Hepatocyte (in vitro differentiated cells): ENCODE results near the gene EDAR. TPM values are rescaled to one million over a fixed set of nuclear protein-coding genes. Genes with fewer than 3 reads are reported as not detected.
A peak's percentile ranks its signal among the peaks of the same experiment; 100 is the strongest.

Experiments used
- DNase-seq: peaks from one replicate; pipeline ENCODE4 v3.0.0-alpha.2; 2016; ENCODE audit warnings: low spot score
- H2AFZ ChIP-seq: fragments of 200-600 bp; sonication (generic); 2 replicates; pipeline ENCODE4 v1.6.0; 2016; ENCODE audit warnings: antibody characterized with exemption, mild to moderate bottlenecking
- H3K27ac ChIP-seq: fragments of 200-600 bp; sonication (generic); 2 replicates; pipeline ENCODE4 v1.5.1; 2016; ENCODE audit warnings: mild to moderate bottlenecking
- H3K27me3 ChIP-seq: fragments of 200-600 bp; sonication (generic); 2 replicates; pipeline ENCODE4 v1.6.1; 2016
- H3K36me3 ChIP-seq: fragments of 200-600 bp; sonication (generic); replicated peaks from 2 replicates; pipeline ENCODE4 v1.5.1; 2016; ENCODE audit warnings: low read depth; ENCODE audit not compliant: insufficient read depth
- H3K4me1 ChIP-seq: fragments of 200-600 bp; sonication (generic); 2 replicates; pipeline ENCODE4 v1.5.1; 2016; ENCODE audit warnings: mild to moderate bottlenecking, moderate library complexity; ENCODE audit not compliant: insufficient read depth
- H3K4me2 ChIP-seq: fragments of 200-600 bp; sonication (generic); 2 replicates; pipeline ENCODE4 v1.6.0; 2016
- H3K4me3 ChIP-seq: fragments of 200-600 bp; sonication (generic); 2 replicates; pipeline ENCODE4 v1.5.1; 2016; ENCODE audit warnings: mild to moderate bottlenecking
- H3K79me2 ChIP-seq: fragments of 200-600 bp; sonication (generic); 2 replicates; pipeline ENCODE4 v1.6.0; 2017; ENCODE audit warnings: mild to moderate bottlenecking
- H3K9me2 ChIP-seq: fragments of 200-600 bp; sonication (generic); replicated peaks from 2 replicates; pipeline ENCODE4 v1.6.0; 2017; ENCODE audit warnings: mild to moderate bottlenecking; ENCODE audit not compliant: insufficient read depth
- H3K9me3 ChIP-seq: fragments of 200-600 bp; sonication (generic); 2 replicates; pipeline ENCODE4 v1.5.1; 2016; ENCODE audit warnings: low read depth, mild to moderate bottlenecking
- H4K20me1 ChIP-seq: fragments of 200-600 bp; sonication (generic); 2 replicates; pipeline ENCODE4 v1.6.0; 2016; ENCODE audit warnings: mild to moderate bottlenecking; ENCODE audit not compliant: insufficient read depth, poor library complexity, severe bottlenecking
- EZH2 ChIP-seq: fragments of 200-600 bp; sonication (generic); IDR thresholded peaks from 2 replicates; pipeline ENCODE4 v1.6.1; 2016; ENCODE audit warnings: antibody characterized with exemption, mild to moderate bottlenecking, borderline replicate concordance
- EZH2phosphoT487 ChIP-seq: fragments of 200-600 bp; sonication (generic); IDR thresholded peaks from one replicate; pipeline ENCODE4 v1.6.1; 2018; ENCODE audit warnings: antibody characterized with exemption, mild to moderate bottlenecking, low read depth, moderate library complexity; ENCODE audit not compliant: unreplicated experiment, severe bottlenecking
- WGBS: methylation state at CpG from one replicate; pipeline ENCODE4 v1.1.6; 2016; ENCODE audit warnings: low lambda C conversion rate; ENCODE audit errors: missing lambda C conversion rate; 5-methylcytosine and 5-hydroxymethylcytosine counted together
- polyA plus RNA-seq: library from polyadenylated mRNA; unstranded; fragments of >200 nt; fragmentation: Nextera tagmentation; extraction: Ambion mirVana; gene quantifications from 2 replicates; pipeline ENCODE4 v1.2.1, GENCODE V29; 2016
- total RNA-seq: library from RNA; depleted of rRNA; stranded (reverse); fragments of >200 nt; gene quantifications from 2 replicates; pipeline ENCODE4 v1.2.3, GENCODE V29; 2014
- TF ChIP-seq, protein P1 (sequence below): fragments of 200-600 bp; sonication (generic); IDR thresholded peaks from 2 replicates; pipeline ENCODE4 v1.5.1; 2016; ENCODE audit warnings: antibody characterized with exemption, mild to moderate bottlenecking; ENCODE audit not compliant: poor library complexity

EDAR gene
- total and polyA plus RNA-seq, 2 experiments from 2014 or later: 0.20 to 0.21 TPM

- Histone ChIP-seq H3K4me1 (peaks cover 3% of the 10 kb centered on the region), H3K27me3 (no peaks in the 10 kb centered on the region), H3K4me2 (no peak overlapping the region), H3K79me2 (no peaks in the 10 kb centered on the region), H3K9me3 (no peaks in the 10 kb centered on the region), H3K9me2 (no peaks in the 10 kb centered on the region), H2AFZ (no peak overlapping the region), H3K4me3 (no peak overlapping the region), H3K27ac (no peak overlapping the region), H3K36me3 (no peaks in the 10 kb centered on the region), H4K20me1 (no peaks in the 10 kb centered on the region)
- 91% methylated on average over 5 of the region's 5 CpGs for WGBS
- no peak for DNase-seq
- TF ChIP-seq, protein P1, sequence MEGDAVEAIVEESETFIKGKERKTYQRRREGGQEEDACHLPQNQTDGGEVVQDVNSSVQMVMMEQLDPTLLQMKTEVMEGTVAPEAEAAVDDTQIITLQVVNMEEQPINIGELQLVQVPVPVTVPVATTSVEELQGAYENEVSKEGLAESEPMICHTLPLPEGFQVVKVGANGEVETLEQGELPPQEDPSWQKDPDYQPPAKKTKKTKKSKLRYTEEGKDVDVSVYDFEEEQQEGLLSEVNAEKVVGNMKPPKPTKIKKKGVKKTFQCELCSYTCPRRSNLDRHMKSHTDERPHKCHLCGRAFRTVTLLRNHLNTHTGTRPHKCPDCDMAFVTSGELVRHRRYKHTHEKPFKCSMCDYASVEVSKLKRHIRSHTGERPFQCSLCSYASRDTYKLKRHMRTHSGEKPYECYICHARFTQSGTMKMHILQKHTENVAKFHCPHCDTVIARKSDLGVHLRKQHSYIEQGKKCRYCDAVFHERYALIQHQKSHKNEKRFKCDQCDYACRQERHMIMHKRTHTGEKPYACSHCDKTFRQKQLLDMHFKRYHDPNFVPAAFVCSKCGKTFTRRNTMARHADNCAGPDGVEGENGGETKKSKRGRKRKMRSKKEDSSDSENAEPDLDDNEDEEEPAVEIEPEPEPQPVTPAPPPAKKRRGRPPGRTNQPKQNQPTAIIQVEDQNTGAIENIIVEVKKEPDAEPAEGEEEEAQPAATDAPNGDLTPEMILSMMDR: no peak
- TF ChIP-seq EZH2phosphoT487 (no peak), EZH2 (no peak)
Observed at GRCh38 chr2:109017017-109017416, 28.0 kb upstream of the EDAR start.

DNA sequence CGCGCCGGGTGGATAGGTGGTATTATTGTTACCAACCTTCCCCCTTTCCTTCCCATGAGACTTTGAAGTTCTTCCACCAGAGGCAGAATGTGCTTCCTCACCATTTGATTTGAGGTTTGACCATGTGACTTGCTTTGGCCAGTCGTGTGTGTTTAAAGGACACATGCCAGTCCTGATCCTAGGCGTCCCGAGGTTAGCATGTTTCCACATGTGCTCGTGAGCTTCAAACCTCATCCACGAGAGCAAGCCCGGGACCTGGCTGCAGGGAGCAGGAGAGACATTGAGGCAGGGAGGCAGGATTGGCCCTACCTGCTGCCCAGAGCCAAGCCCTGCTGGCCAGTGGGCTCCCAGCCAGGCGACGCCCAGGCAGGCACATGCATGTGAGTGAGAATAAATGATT, 27.4 kb upstream of the EDAR start:
- H3K79me2 ChIP-seq: no peaks in the 10 kb centered on the region
- no peak for DNase-seq
- TF ChIP-seq, protein P1: no peak
- TF ChIP-seq EZH2phosphoT487 (no peak), EZH2 (no peak)

DNA sequence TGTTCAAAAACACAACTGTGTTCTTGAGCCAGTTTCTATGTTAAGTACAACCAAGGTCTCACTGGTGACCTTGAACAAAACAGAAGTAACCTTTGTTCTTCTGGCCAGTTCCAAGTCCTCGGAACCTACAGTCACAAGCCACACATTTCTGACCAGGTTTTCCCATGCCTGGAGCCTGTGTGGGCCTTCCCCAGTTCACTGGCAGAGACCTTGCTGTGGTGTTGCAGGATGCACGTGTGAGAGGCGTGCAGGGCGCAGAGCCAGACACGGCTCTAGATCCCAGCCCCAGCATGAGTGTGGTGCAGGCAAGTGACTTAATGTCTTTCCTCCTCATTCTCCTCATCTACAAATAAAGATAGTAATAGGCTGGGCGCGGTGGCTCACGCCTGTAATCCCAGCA, 25.5 kb upstream of the EDAR start:
- Histone ChIP-seq H3K27me3 (no peaks in the 10 kb centered on the region), H3K9me2 (no peaks in the 10 kb centered on the region), H3K4me2 (no peak overlapping the region), H4K20me1 (no peaks in the 10 kb centered on the region), H3K79me2 (no peaks in the 10 kb centered on the region), H2AFZ (no peak overlapping the region), H3K27ac (no peak overlapping the region), H3K36me3 (no peaks in the 10 kb centered on the region), H3K9me3 (no peaks in the 10 kb centered on the region), H3K4me3 (no peak overlapping the region), H3K4me1 (no peaks in the 10 kb centered on the region)
- no peak for DNase-seq
- WGBS: 94% methylated on average over 8 of the region's 8 CpGs
- no peak for TF ChIP-seq EZH2phosphoT487

More for the DNA sequence above, 27.4 kb upstream of the EDAR start:
- Histone ChIP-seq H3K9me3 (no peaks in the 10 kb centered on the region), H3K27ac (no peak overlapping the region), H3K4me1 (peaks cover 3% of the 10 kb centered on the region), H3K4me3 (no peak overlapping the region), H3K4me2 (no peak overlapping the region), H2AFZ (no peak overlapping the region), H3K27me3 (no peaks in the 10 kb centered on the region), H3K36me3 (no peaks in the 10 kb centered on the region), H3K9me2 (no peaks in the 10 kb centered on the region), H4K20me1 (no peaks in the 10 kb centered on the region)
- 96% methylated on average over 11 of the region's 11 CpGs for WGBS

DNA sequence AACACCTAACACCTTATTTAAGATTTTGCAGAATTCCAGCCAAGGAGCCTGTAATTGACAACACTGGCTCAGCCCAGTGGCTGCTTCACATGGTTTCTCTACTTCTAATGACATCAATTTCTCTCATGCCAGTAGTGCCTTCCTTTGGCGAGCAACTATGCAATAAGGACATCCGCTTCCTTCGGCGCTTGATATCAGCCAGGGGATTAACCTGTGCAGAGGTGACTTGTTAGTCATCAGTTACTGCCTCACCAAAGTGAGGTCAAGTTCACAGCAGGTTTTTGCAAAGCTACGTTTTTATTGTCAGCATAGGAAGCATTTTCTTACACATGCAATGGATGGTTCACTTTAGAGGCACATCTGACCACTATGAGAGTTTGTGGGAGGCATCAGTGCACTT, 24.0 kb upstream of the EDAR start:
- Histone ChIP-seq H3K4me3 (no peak overlapping the region), H3K27ac (no peak overlapping the region), H3K27me3 (no peaks in the 10 kb centered on the region), H3K4me2 (no peak overlapping the region), H3K36me3 (no peaks in the 10 kb centered on the region), H3K9me2 (no peaks in the 10 kb centered on the region), H3K4me1 (no peaks in the 10 kb centered on the region), H3K9me3 (no peaks in the 10 kb centered on the region), H4K20me1 (no peaks in the 10 kb centered on the region), H2AFZ (no peak overlapping the region), H3K79me2 (no peaks in the 10 kb centered on the region)
- TF ChIP-seq, protein P1: no peak
- TF ChIP-seq EZH2 (no peak), EZH2phosphoT487 (no peak)
- DNase-seq: peak; percentile 35
- WGBS: 59% methylated on average over 5 of the region's 5 CpGs
